GM06990 (cell line): Measurements from ENCODE around the gene RNU5B-1.

Experiments used
- DNase-seq: peaks from one replicate; pipeline ENCODE4 v3.0.0-alpha.2; 2011; ENCODE audit not compliant: insufficient read length; ENCODE audit errors: extremely low read depth
- H3K27me3 ChIP-seq: replicated peaks from 2 replicates; pipeline ENCODE4 v1.6.0; 2011; ENCODE audit warnings: low read length; ENCODE audit not compliant: control insufficient read depth, insufficient read depth
- H3K36me3 ChIP-seq: 2 replicates; pipeline ENCODE4 v1.5.1; 2011; ENCODE audit warnings: low read length; ENCODE audit not compliant: control insufficient read depth, insufficient read depth
- H3K4me3 ChIP-seq: replicated peaks from 2 replicates; pipeline ENCODE4 v1.5.1; 2011; ENCODE audit warnings: low read depth, mild to moderate bottlenecking, control low read depth, low read length
- CTCF ChIP-seq: IDR thresholded peaks from 2 replicates; pipeline ENCODE4 v1.5.1; 2011; ENCODE audit warnings: low read length, control low read depth, mild to moderate bottlenecking, inconsistent platforms; ENCODE audit not compliant: insufficient read depth, poor library complexity, severe bottlenecking

RNU5B-1 gene

GRCh38 chr15:65309882-65310418, 5.5 kb downstream of the RNU5B-1 start:
- no peaks in the 10 kb centered on the region; the same call in 1 of the 2 replicates for H3K27me3 ChIP-seq
- no peaks in the 10 kb centered on the region for H3K36me3 ChIP-seq
- H3K4me3 ChIP-seq: no peak overlapping the region
- no peak for TF ChIP-seq CTCF
- DNase-seq: no peak

GRCh38 chr15:65310431-65311137, 6.1 kb downstream of the RNU5B-1 start:
- TF ChIP-seq CTCF: no peak
- no peaks in the 10 kb centered on the region; the same call in 1 of the 2 replicates for H3K27me3 ChIP-seq
- H3K4me3 ChIP-seq: no peak overlapping the region
- no peak for DNase-seq
- H3K36me3 ChIP-seq: no peaks in the 10 kb centered on the region

- DNase-seq: no peak
- no peak overlapping the region for H3K4me3 ChIP-seq
- no peak for TF ChIP-seq CTCF
Measured at GRCh38 chr15:65311760-65312159, 7.3 kb downstream of the RNU5B-1 start.

GRCh38 chr15:65312400-65312916, 8.0 kb downstream of the RNU5B-1 start:
- Histone ChIP-seq H3K36me3 (no peaks in the 10 kb centered on the region), H3K4me3 (no peak overlapping the region), H3K27me3 (no peaks in the 10 kb centered on the region; the same call in 1 of the 2 replicates)
- no peak for TF ChIP-seq CTCF
- DNase-seq: no peak

More at GRCh38 chr15:65311760-65312159, 7.3 kb downstream of the RNU5B-1 start:
- no peaks in the 10 kb centered on the region; the same call in 1 of the 2 replicates for H3K27me3 ChIP-seq
- no peaks in the 10 kb centered on the region for H3K36me3 ChIP-seq

- Histone ChIP-seq H3K27me3 (no peaks in the 10 kb centered on the region), H3K36me3 (no peaks in the 10 kb centered on the region), H3K4me3 (no peak overlapping the region)
- DNase-seq: no peak
- peak; percentile 74 for TF ChIP-seq CTCF
Measured at GRCh38 chr15:65318870-65319356, 14.4 kb downstream of the RNU5B-1 start.
